SK-N-SH (cell line): ENCODE measurements around the gene TRDMT1.

Experiments
- FOXJ3 ChIP-seq: sonication (generic); formaldehyde crosslinking; IDR thresholded peaks from 2 replicates; pipeline ENCODE4 v1.5.1; 2020; ENCODE audit warnings: mild to moderate bottlenecking, missing genetic modification reagents
- FOXM1 ChIP-seq: IDR thresholded peaks from 2 replicates; pipeline ENCODE4 v1.4.0; 2012; ENCODE audit warnings: low read depth, mild to moderate bottlenecking
- NFIC ChIP-seq: IDR thresholded peaks from 2 replicates; pipeline ENCODE4 v1.4.0; 2012; ENCODE audit warnings: borderline replicate concordance
- POLR2AphosphoS5 ChIP-seq: IDR thresholded peaks from 2 replicates; pipeline ENCODE4 v1.6.1; 2012; ENCODE audit warnings: low read depth, low read length
- RAD21 ChIP-seq: IDR thresholded peaks from 2 replicates; pipeline ENCODE4 v1.6.1; 2012; ENCODE audit warnings: mild to moderate bottlenecking, low read length
- RFX5 ChIP-seq: IDR thresholded peaks from 2 replicates; pipeline ENCODE4 v1.6.1; 2012; ENCODE audit warnings: mild to moderate bottlenecking, improper control_type of control experiment, low read length
- SMC3 ChIP-seq: IDR thresholded peaks from 2 replicates; pipeline ENCODE4 v1.6.1; 2012; ENCODE audit warnings: low read depth, low read length, improper control_type of control experiment
- TAF1 ChIP-seq: IDR thresholded peaks from 2 replicates; pipeline ENCODE4 v1.6.1; 2012; ENCODE audit warnings: low read depth, mild to moderate bottlenecking, low read length, moderate library complexity, borderline replicate concordance
- YY1 ChIP-seq: IDR thresholded peaks from 2 replicates; pipeline ENCODE4 v1.4.0; 2012; ENCODE audit warnings: low read depth, mild to moderate bottlenecking
- TF ChIP-seq, protein P1 (sequence below): fragments of 200-600 bp; sonication (generic); IDR thresholded peaks from 2 replicates; pipeline ENCODE4 v1.6.1; 2017; ENCODE audit warnings: antibody characterized with exemption, mild to moderate bottlenecking, moderate library complexity
- TF ChIP-seq, protein P2 (sequence below): IDR thresholded peaks from 2 replicates; pipeline ENCODE4 v1.6.1; 2012; ENCODE audit warnings: mild to moderate bottlenecking, low read depth, low read length, moderate library complexity

DNA sequence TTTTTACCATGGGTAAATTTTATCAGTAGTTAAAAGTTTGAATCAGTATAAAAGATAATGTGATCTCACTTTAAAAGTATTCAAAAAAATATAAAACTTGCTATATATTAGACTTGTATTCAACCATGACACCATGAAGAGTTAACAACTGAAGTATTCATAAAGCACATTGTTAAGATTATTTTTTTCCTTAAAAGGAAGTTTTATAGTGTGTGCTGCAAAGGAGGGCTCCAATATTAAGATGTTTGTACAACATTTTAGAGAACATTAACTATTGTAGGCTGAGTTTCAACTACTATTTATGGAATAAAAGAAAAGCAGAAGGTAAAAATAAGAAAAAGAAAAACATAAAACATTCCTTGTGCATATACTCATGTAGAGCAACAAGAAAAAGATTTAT, 47.4 kb downstream of the TRDMT1 start:
- no peak for TF ChIP-seq NFIC
- TF ChIP-seq, protein P1, sequence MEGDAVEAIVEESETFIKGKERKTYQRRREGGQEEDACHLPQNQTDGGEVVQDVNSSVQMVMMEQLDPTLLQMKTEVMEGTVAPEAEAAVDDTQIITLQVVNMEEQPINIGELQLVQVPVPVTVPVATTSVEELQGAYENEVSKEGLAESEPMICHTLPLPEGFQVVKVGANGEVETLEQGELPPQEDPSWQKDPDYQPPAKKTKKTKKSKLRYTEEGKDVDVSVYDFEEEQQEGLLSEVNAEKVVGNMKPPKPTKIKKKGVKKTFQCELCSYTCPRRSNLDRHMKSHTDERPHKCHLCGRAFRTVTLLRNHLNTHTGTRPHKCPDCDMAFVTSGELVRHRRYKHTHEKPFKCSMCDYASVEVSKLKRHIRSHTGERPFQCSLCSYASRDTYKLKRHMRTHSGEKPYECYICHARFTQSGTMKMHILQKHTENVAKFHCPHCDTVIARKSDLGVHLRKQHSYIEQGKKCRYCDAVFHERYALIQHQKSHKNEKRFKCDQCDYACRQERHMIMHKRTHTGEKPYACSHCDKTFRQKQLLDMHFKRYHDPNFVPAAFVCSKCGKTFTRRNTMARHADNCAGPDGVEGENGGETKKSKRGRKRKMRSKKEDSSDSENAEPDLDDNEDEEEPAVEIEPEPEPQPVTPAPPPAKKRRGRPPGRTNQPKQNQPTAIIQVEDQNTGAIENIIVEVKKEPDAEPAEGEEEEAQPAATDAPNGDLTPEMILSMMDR, result no peak
- TF ChIP-seq TAF1, result no peak
- no peak for TF ChIP-seq FOXJ3 (CRISPR knock-in tag)
- no peak for TF ChIP-seq SMC3
- no peak for TF ChIP-seq YY1
- TF ChIP-seq, protein P2, sequence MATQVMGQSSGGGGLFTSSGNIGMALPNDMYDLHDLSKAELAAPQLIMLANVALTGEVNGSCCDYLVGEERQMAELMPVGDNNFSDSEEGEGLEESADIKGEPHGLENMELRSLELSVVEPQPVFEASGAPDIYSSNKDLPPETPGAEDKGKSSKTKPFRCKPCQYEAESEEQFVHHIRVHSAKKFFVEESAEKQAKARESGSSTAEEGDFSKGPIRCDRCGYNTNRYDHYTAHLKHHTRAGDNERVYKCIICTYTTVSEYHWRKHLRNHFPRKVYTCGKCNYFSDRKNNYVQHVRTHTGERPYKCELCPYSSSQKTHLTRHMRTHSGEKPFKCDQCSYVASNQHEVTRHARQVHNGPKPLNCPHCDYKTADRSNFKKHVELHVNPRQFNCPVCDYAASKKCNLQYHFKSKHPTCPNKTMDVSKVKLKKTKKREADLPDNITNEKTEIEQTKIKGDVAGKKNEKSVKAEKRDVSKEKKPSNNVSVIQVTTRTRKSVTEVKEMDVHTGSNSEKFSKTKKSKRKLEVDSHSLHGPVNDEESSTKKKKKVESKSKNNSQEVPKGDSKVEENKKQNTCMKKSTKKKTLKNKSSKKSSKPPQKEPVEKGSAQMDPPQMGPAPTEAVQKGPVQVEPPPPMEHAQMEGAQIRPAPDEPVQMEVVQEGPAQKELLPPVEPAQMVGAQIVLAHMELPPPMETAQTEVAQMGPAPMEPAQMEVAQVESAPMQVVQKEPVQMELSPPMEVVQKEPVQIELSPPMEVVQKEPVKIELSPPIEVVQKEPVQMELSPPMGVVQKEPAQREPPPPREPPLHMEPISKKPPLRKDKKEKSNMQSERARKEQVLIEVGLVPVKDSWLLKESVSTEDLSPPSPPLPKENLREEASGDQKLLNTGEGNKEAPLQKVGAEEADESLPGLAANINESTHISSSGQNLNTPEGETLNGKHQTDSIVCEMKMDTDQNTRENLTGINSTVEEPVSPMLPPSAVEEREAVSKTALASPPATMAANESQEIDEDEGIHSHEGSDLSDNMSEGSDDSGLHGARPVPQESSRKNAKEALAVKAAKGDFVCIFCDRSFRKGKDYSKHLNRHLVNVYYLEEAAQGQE, result no peak
- TF ChIP-seq RFX5, result no peak
- TF ChIP-seq POLR2AphosphoS5, result no peak
- no peak for TF ChIP-seq RAD21
- no peak for TF ChIP-seq FOXM1
